Stimulated activated CD4-positive, alpha-beta T cell treated with anti-CD3 and anti-CD28 coated beads, Interleukin-2, amount 100 ng/mL, for 48 hours (primary cell): ENCODE data around the gene CRYM.
A peak's percentile ranks its signal among the peaks of the same experiment; 100 is the strongest.
"Not testable (repeated sequence)": the region's sequence is repeated elsewhere in the genome, so short reads cannot be mapped to it uniquely, and the experiment has no call there.

ENCODE experiments used
- DNase-seq, 2 donors: peaks; one replicate each; pipeline ENCODE4 v3.0.0-alpha.2; 2020

The CRYM gene

DNA sequence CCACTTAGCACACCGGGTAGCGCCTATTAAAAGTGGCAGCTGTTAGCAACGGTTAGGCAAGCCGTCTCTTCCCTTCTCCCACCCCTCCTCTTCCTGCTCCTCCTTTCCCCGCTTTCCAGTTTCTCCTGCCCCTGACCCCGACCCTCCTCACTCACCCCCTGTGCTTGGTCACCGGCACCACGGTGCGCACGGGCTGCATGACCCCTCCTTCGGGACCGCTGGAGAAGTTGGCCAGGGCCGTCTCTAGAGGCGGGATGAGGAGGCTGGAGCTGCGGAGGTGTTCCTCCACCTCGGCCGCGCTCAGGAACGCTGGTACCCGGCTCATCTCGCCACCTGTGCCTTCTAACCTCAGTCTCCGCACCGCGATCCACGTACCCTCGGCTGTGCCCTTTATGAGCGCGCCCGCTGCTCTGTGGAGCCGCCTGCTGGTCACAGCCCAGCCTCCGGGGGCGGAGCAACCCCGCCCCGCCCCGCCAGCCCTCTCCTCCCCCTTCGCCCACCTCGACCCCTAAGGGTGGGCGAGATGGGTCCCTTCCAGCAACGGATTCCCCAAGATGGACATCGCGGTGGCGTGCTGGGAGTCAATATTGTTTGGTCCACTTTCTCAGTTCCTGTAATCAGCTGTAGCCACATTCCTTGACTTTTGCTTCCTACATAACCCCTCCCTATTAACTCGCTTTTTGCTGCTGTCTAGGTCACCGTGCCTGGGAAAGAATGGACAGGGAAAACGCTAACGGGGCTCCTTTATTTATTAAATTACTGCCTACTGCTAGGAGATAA lies at the start of gene CRYM:
Gene CRYM, minus strand, starts transcription at position 364 of the 780 bp plus-strand sequence. Its CDS starts 39 bp downstream, at position 325.
- peak; percentile 53 to 59 for DNase-seq

DNA sequence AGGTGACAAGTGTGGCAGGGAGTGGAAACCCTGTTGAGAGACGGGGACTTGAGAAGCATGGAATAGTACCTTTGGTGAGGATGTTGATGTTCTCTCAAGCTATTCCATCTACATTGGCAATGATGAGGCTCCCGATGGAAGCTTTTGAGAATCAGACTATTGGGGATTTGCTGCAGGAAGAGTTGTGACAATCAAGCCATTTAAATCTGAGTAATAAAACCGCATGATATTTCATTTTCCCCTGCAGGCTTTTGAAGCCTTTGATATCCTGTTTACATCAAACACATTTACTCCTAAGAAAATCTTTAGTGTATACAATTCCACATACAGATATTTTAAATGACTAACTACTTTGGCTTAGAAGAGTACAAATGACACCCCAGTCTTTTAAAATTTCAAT lies 49.0 kb upstream of the CRYM start:
- no peak for DNase-seq

DNA sequence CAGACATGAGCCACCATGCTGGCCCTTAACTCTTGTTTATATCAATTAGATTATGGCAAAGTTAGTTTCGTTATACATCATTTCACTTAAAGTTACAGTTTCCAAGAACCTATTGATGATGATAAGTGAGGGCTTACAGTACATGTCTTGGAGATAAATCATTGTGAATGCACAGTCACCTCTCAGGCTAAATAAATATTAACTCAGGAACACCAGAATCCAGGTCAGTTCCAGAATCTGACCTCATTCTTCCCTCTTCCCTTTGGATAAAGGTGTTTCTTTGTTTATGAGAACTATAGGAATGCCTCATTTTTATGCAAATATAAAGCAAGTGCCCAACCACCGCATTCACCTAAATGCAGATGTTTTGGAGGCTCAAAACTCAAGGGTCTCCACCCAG lies 48.4 kb upstream of the CRYM start:
- no peak for DNase-seq

DNA sequence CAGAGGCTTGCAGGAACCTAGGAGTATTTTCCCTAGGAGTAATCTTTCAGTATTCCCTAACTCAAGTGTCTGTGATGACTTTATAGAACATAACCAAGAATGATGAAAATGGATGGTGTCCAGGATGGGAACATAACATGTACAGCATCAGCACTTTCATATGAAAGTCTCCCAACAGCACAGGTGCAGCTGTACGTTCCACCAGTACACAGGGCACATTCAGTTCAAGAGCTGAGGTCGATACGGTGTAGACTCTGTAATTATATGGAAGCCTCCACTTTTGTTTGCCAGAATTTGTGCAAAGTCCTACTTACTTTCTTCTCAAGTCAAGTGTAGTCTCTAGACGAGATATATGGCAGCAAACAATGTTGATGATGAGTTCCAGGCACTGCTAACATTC lies 46.2 kb upstream of the CRYM start:
- no peak for DNase-seq

DNA sequence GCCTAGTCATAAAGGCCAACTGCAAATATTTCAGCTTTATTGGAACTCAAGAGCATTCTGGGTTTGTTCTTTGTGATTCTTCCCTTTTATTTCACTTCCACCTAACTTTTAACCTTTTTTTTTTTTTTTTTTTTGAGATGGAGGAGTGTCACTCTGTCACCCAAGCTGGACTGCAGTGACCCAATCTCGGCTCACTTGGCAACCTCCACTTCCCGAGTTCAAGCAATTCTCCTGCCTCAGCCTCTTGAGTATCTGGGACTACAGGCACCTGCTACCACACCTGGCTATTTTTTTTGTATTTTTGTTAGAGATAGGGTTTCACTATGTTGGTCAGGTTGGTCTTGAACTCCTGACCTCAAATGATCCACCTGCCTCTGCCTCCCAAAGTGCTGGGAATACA lies 44.2 kb upstream of the CRYM start:
- not testable (repeated sequence) for DNase-seq

DNA sequence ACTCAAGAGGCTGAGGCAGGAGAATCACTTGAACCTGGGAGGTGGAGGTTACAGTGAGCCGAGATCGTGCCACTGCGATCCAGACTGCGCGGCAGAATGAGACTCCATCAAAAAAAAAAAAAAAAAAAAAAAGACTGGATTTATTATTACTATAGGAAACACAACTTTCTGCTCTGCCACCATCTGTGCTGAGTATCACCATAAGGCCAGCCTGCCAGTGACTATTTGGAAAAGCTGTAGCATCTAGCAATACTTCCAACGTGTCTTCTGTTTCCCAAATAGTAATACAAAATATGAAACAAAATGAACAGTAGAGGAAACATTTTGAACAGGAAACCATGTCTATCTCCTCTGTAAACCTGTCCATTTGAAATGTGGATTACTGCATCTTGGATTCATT lies 43.6 kb upstream of the CRYM start:
- no peak for DNase-seq

DNA sequence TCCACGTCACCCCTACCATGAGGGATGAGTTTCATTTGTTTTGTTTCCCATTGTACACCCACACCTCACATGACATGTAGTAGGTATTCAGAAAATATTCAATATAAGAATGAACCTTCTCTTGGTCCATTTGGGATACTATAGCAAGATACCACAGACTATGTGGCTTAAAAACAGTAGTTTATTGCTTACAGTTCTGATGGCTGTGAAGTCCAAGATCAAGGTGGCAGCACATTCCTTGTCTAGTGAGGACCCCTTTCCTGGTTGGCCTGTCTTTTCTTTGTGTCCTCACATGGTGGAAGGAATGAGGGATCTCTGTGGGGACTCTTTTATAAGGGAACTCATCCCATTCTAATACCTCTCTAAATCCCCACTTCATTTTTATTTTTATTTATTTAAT lies 36.2 kb upstream of the CRYM start:
- no peak for DNase-seq

DNA sequence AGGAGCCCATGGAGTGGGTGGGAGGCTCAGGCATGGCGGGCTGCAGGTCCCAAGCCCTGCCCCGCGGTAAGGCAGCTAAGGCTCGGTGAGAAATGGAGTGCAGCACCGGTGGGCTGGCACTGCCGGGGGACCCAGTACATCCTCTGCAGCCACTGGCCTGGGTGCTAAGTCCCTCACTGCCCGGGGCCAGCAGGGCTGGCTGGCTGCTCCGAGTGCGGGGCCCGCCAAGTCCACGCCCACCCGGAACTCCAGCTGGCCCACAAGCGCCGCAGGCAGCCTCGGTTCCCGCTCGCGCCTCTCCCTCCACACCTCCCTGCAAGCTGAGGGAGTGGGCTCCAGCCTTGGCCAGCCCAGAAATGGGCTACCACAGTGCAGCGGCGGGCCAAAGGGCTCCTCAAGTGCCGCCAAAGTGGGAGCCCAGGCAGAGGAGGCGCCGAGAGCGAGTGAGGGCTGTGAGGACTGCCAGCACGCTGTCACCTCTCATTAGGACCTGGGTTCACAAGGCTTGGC lies 34.8 kb upstream of the CRYM start:
- not testable (repeated sequence) for DNase-seq

DNA sequence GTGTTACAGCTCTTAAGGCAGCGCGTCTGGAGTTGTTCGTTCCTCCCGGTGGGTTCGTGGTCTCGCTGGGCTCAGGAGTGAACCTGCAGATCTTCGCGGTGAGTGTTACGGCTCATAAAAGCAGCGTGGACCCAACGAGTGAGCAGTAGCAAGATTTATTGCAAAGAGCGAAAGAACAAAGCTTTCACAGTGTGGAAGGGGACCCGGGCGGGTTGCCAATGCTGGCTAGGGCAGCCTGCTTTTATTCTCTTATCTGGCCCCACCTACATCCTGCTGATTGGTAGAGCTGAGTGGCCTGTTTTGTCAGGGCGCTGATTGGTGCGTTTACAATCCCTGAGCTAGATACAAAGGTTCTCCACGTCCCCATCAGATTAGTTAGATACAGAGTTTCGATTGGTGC lies 34.0 kb upstream of the CRYM start:
- not testable (repeated sequence) for DNase-seq

DNA sequence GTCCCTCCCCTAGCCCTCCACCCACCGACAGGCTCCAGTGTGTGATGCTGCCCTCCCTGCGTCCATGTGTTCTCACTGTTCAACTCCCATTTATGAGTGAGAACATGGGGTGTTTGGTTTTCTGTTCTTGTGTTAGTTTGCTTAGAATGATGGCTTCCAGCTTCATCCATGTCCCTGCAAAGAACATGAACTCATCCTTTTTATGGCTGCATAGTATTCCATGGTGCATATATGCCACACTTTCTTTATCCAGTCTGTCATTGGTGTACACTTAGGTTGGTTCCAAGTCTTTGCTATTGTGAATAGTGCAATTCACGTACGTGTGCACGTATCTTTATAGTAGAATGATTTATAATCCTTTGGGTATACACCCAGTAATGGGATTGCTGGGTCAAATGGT lies 28.6 kb upstream of the CRYM start:
- DNase-seq = not testable (repeated sequence)

DNA sequence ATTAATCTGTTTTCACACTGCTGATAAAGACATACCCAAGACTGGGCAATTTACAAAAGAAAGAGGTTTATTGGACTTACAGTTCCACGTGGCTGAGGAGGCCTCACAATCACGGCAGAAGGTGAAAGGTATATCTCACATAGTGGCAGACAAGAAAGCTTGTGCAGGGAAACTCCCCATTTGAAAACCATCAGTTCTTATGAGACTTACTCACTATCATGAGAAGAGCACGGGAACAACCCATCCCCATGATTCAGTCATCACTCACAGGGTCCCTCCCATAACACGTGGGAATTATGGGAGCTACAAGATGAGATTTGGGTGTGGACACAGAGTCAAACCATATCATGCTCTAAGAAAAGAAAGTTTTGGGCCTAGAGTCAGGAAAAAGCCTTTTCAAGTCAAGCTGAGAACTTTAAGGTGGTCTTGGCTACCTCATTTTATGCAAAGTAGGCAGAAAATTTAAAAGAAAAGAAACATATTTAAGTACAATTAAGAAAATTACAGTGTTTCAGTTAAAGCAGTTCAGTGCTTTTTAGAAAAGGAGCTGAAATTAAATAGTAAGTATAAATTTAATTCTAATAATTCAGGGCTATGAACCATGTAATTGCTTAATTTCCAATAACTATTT lies 24.9 kb upstream of the CRYM start:
- DNase-seq = peak in 1 of 2 donors; percentile 3

DNA sequence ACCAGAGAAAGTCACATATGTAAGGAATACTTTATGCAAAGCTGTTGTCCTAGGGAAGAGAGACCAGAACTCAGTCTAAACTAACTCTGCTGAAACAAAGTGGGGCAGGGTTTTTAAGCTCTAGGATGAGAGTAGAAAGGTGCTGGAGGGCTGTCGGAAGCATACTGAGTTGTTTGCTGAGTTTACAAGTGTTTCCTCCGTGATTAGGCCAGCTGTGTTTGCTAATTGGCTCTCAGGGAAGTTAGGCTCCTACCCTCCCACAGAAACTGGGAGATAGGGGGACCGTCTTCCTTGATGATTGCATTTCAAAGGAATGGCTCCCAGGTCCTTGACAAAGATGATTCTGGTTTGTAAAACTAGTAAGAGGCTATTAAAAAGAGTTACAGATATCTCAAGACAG lies 24.4 kb upstream of the CRYM start:
- DNase-seq = no peak

DNA sequence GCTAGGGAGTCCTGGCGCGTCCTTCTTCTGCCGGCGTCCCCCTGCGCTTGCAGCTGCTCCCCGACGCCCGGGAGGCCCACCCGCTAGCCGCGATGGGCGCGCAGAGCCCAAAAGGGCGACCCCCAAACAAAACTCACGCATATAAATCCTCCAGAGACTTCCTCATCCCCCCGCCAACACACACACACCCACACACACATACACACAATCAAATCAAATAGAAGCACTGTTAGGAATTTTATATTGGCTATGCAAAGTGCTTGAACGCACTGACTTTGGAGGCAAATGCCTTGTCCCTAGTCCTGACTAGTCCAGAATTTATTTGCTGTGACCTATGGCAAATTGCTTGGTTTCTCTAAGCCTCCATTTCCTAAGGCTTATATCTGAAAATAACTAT lies 23.8 kb upstream of the CRYM start:
- DNase-seq = no peak

DNA sequence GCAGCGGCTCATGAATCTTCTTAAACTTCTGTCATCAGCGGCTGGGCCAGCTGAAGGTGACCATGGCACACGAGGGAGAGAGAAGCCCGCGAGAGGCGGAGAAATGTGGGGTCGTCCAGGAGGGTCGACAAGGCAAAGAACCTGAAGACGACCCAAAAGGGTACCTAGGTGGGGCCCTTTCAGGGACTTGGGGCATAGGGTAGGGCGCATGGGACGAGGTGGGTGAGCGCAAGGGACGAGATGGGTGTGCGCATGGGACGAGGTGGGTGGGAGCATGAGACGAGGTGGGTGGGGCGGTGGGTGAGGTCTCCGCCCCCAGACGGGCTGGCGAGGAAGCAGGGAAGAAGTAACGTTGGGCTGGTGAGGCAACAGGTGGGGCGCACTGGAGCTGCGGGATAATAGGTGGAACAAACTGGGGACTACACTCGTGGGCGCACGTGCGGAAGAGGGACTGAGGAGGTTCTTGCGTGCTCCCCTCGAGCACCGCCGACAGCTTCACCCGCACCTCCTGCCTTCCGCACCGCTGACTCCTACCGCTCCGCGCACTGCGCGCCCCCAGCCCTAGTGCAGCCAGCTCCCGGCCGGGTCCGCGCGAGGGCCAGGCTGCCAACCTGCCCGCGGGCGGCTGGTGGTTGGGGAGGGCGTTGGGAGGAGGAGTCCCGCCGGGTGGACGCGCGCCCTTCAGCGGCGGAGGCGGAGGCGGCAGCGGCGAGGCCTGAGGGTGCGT lies 23.2 kb upstream of the CRYM start:
- peak; percentile 21 to 44 for DNase-seq

DNA sequence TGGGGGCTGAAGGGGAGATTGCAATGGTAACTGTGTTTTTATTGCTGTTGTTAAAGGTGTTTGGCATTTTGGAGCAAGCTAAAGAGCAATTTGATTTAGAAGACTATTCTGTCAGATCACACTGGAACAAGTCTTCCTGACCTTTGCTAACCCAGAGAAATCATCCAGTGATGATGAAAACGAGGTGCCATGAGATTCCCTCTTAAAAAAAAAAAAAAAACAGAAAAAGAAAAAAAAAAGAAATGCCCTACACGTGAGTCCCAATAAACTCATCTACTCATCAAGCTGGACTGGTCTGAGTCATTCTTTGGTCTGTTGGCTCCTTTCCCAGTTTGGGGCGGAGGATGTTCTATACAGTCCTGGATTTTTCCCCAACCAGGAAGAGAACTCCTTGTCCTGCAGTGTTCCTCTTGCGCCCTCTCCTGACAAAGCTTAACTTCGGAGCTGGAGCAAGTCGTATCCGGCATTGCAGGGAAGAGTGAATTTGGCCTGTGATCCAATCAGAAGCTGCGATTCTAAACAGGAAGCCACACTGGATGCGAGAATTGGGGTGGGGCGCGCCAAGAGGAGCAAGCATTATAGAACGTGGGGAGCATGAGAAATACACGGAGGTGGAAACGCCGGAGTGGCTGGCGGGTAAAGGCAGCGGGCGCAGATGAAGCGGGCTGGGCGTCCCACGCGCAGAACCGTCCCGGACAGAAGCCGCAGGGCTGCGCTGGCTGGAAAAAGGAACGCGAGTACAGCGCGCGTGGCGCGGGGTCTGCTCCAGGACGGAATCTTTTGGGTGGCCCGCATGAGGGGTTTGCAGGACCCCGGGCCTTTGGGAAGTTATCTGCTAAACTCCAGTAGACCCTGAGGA lies 22.4 kb upstream of the CRYM start:
- DNase-seq = peak; percentile 44 to 56

DNA sequence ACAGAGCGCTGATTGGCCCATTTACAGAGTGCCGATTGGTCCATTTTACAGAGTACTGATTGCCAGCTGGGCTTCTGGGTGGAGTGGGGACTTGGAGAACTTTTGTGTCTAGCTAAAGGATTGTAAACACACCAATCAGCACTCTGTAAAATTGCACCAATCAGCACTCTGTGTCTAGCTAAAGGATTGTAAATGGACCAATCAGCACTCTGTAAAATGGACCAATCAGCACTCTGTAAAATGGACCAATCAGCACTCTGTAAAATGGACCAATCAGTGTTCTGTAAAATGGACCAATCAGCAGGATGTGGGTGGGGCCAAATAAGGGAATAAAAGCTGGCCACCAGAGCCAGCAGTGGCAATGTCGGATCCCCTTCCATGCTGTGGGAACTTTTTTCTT lies 11.7 kb upstream of the CRYM start:
- DNase-seq = not testable (repeated sequence)

DNA sequence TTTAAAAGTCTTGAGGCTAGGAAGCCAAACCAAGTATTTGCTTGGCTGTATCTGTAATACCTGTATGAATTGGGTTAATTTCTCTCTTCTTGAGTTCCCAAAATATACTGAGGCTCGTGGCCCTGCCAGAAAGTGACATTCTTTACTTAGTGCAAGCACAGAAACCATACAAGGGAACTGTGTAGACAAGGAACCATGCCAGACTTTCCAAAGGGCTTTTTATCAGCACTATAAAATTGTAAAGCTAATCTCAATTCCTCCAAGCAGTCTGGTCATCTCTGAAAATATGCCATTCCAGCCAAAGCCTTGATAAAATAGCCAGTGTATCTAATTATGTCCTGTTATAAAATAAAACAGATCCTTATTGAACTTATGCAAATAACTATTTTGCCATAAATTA lies 7.2 kb upstream of the CRYM start:
- DNase-seq = no peak

DNA sequence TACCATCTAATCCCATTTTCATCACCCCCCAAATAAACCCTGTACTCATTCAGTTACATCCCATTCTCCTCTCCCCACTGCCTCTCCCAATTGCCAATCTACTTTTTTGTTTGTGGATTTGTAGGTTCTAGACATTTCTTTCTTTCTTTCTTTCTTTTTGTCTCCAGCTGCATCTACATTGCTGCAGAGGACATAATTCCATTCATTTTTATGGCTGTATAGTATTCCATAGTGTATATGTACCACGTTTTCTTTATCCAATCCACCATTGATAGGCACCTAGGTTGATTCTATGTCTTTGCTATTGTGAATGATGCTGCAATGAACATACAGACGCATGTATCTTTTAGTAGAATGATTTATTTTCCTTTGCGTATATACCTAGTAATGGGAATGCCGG lies 6.3 kb upstream of the CRYM start:
- DNase-seq = no peak

DNA sequence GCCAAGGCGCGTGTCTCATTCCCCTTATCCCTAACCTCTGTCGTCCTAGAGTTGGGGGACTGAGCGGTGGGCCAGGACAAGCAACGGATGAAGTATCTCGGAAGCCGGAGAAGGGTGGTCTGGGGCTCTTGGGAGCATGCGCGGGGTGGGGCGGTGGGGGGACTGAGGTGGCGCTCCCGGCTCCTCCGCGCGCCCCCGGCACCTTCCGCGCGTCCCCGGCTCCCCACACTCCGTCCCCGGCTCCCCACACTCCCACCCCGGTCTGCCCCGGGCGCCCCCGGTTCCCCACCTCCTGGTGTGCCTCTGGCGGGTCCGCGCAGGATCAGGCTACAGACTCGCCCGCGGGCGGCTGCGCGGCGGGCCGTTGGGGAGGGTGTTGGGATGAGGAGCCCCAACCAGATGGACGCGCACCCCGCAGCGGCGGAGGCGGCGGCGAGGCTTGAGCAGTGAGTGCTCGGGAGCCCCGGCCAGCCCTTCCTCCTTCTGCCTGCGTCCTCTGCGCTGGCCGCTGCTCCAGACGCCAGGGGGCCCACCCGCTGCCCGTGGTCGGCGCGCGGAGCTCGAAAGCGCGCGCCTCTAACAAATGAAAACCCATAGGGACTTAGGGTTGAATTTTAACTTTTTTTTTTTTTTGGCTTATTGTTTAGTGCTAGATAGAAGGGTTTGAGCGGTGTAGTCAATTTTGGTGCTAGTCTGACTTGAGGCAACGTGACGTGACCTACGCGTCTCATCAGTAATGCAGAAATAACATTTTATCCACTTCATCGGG lies 5.6 kb upstream of the CRYM start:
- DNase-seq = no peak

DNA sequence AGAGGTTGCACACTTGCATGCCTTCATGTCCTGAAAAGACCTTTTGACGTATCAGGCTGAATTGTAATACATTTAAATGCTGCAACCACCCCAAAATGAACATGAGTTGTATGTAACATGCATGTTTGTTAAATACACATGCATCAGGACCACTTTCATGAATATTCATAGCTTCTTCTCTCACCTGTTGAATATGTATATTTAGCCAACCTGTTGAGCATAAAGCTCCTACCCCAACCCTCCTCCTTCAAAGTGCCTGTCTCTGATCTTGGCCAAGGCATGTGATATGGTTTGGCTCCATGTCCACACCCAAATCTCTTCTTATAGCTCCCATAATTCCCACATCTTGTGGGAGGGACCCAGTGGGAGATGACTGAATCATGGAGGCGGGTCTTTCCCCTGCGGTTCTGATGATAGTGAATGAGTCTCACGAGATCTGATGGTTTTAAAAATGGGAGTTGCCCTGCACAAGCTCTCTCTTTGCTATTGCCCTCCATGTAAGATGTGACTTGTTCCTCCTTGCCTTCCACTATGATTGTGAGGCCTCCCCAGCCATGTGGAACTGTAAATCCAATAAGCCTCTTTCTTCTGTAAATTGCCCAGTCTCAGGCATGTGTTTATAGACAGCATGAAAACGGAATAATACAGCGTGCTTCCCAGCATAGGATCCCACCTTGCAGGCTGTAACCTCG lies 3.8 kb upstream of the CRYM start:
- DNase-seq = no peak

DNA sequence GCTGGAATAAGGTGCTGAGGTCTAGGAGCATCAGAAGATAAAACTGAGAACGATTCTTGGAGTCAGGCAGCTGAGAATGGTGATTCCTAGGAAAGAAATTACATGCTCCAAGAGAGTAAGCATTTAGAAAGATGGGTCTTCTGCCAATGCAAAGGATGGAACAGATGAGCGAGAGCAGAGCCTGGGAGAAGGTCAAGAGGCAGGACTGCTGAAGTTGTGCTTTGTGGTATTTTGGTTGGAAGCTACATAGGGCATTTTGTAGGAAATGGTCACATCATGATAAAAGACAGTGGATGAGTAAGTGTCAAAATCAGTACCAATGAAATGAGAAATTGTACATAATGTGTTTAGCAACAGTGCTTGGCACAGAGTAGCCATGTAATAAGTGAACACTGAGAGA lies 1.4 kb upstream of the CRYM start:
- DNase-seq = no peak
